Measurements from ENCODE around the gene CLCN1.
"Not testable (repeated sequence)": the region's sequence is repeated elsewhere in the genome, so short reads cannot be mapped to it uniquely, and the experiment has no call there.

CLCN1 gene

GRCh38 chr7:143390773-143391317, 74.9 kb downstream of the CLCN1 start:
- Histone ChIP-seq H3K4me1 (ENCODE audit: low read length) (no peaks in the 10 kb centered on the region), H4K20me1 (ENCODE audit: insufficient read depth, low read length) (no peaks in the 10 kb centered on the region), H3K9me3 (replicated peaks; ENCODE audit: insufficient read depth, low read length) (no peaks in the 10 kb centered on the region)

GRCh38 chr7:143391462-143392404, 75.8 kb downstream of the CLCN1 start:
- Histone ChIP-seq H3K4me3 (ENCODE audit: low read length) (no peak overlapping the region), H3K9me2 (replicated peaks; ENCODE audit: insufficient read depth, low read length) (no peaks in the 10 kb centered on the region), H3K9ac (ENCODE audit: low read length) (no peak overlapping the region), H3K4me2 (ENCODE audit: low read depth, low read length) (no peak overlapping the region), H3K36me3 (replicated peaks; ENCODE audit: insufficient read depth, low read length) (no peaks in the 10 kb centered on the region), H3K27me3 (replicated peaks; ENCODE audit: insufficient read depth, low read length) (no peaks in the 10 kb centered on the region), H3K4me1 (ENCODE audit: low read length) (no peaks in the 10 kb centered on the region), H3F3A (ENCODE audit: insufficient read depth, low read length) (no peaks in the 10 kb centered on the region), H3K9me3 (replicated peaks; ENCODE audit: insufficient read depth, low read length) (no peaks in the 10 kb centered on the region), H3K27ac (ENCODE audit: low read length) (no peak overlapping the region), H3K79me2 (ENCODE audit: low read length) (no peaks in the 10 kb centered on the region), H4K20me1 (ENCODE audit: insufficient read depth, low read length) (no peaks in the 10 kb centered on the region), H2AFZ (ENCODE audit: low read length) (no peak overlapping the region)
- no peak for DNase-seq
- TF ChIP-seq EZH2 (optimal IDR thresholded peaks at IDR 0.05; ENCODE audit: low read depth, low read length): no peak
- no peak for TF ChIP-seq EZH2phosphoT487 (IDR thresholded peaks at IDR 0.05; ENCODE audit: low read length)
- TF ChIP-seq, protein P1, sequence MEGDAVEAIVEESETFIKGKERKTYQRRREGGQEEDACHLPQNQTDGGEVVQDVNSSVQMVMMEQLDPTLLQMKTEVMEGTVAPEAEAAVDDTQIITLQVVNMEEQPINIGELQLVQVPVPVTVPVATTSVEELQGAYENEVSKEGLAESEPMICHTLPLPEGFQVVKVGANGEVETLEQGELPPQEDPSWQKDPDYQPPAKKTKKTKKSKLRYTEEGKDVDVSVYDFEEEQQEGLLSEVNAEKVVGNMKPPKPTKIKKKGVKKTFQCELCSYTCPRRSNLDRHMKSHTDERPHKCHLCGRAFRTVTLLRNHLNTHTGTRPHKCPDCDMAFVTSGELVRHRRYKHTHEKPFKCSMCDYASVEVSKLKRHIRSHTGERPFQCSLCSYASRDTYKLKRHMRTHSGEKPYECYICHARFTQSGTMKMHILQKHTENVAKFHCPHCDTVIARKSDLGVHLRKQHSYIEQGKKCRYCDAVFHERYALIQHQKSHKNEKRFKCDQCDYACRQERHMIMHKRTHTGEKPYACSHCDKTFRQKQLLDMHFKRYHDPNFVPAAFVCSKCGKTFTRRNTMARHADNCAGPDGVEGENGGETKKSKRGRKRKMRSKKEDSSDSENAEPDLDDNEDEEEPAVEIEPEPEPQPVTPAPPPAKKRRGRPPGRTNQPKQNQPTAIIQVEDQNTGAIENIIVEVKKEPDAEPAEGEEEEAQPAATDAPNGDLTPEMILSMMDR (IDR thresholded peaks at IDR 0.05; ENCODE audit: low read length): no peak

More at GRCh38 chr7:143390773-143391317, 74.9 kb downstream of the CLCN1 start:
- H3K4me3 ChIP-seq (ENCODE audit: low read length): no peak overlapping the region
- no peaks in the 10 kb centered on the region for H3K36me3 ChIP-seq (replicated peaks; ENCODE audit: insufficient read depth, low read length)
- TF ChIP-seq, protein P1 (IDR thresholded peaks at IDR 0.05; ENCODE audit: low read length): no peak
- TF ChIP-seq EZH2phosphoT487 (IDR thresholded peaks at IDR 0.05; ENCODE audit: low read length): no peak
- TF ChIP-seq EZH2 (optimal IDR thresholded peaks at IDR 0.05; ENCODE audit: low read depth, low read length): no peak
- H3K79me2 ChIP-seq (ENCODE audit: low read length): no peaks in the 10 kb centered on the region
- no peak overlapping the region for H3K9ac ChIP-seq (ENCODE audit: low read length)
- H3F3A ChIP-seq (ENCODE audit: insufficient read depth, low read length): no peaks in the 10 kb centered on the region
- no peaks in the 10 kb centered on the region for H3K9me2 ChIP-seq (replicated peaks; ENCODE audit: insufficient read depth, low read length)
- H3K27me3 ChIP-seq (replicated peaks; ENCODE audit: insufficient read depth, low read length): no peaks in the 10 kb centered on the region
- H3K27ac ChIP-seq (ENCODE audit: low read length): no peak overlapping the region
- DNase-seq: no peak
- H2AFZ ChIP-seq (ENCODE audit: low read length): no peak overlapping the region
- no peak overlapping the region for H3K4me2 ChIP-seq (ENCODE audit: low read depth, low read length)

- H3K9ac ChIP-seq (ENCODE audit: low read length); H2AFZ ChIP-seq (ENCODE audit: low read length); H3K9me2 ChIP-seq (replicated peaks; ENCODE audit: insufficient read depth, low read length); H3F3A ChIP-seq (ENCODE audit: insufficient read depth, low read length); H3K9me3 ChIP-seq (replicated peaks; ENCODE audit: insufficient read depth, low read length); H3K4me2 ChIP-seq (ENCODE audit: low read depth, low read length); H3K79me2 ChIP-seq (ENCODE audit: low read length); H3K27me3 ChIP-seq (replicated peaks; ENCODE audit: insufficient read depth, low read length); H4K20me1 ChIP-seq (ENCODE audit: insufficient read depth, low read length); H3K27ac ChIP-seq (ENCODE audit: low read length); H3K4me1 ChIP-seq (ENCODE audit: low read length); H3K4me3 ChIP-seq (ENCODE audit: low read length); DNase-seq; H3K36me3 ChIP-seq (replicated peaks; ENCODE audit: insufficient read depth, low read length): not testable (repeated sequence)
These were observed 76.5 kb downstream of the CLCN1 start for GRCh38 chr7:143392427-143392826.

- Histone ChIP-seq H3K4me1 (ENCODE audit: low read length) (no peaks in the 10 kb centered on the region), H3K27me3 (replicated peaks; ENCODE audit: insufficient read depth, low read length) (0 out of 2 replicates have a peak, but pooled peaks cover 6% of the 10 kb centered on the region), H3K27ac (ENCODE audit: low read length) (no peak overlapping the region), H3K9me2 (replicated peaks; ENCODE audit: insufficient read depth, low read length) (no peaks in the 10 kb centered on the region), H3K79me2 (ENCODE audit: low read length) (no peaks in the 10 kb centered on the region), H3K9me3 (replicated peaks; ENCODE audit: insufficient read depth, low read length) (no peaks in the 10 kb centered on the region), H3K4me2 (ENCODE audit: low read depth, low read length) (no peak overlapping the region), H2AFZ (ENCODE audit: low read length) (no peak overlapping the region), H3K4me3 (ENCODE audit: low read length) (no peak overlapping the region), H3K36me3 (replicated peaks; ENCODE audit: insufficient read depth, low read length) (no peaks in the 10 kb centered on the region), H3K9ac (ENCODE audit: low read length) (no peak overlapping the region), H3F3A (ENCODE audit: insufficient read depth, low read length) (no peaks in the 10 kb centered on the region), H4K20me1 (ENCODE audit: insufficient read depth, low read length) (no peaks in the 10 kb centered on the region)
- no peak for DNase-seq
- TF ChIP-seq EZH2phosphoT487 (IDR thresholded peaks at IDR 0.05; ENCODE audit: low read length): no peak
- TF ChIP-seq, protein P1 (IDR thresholded peaks at IDR 0.05; ENCODE audit: low read length): no peak
- no peak for TF ChIP-seq EZH2 (optimal IDR thresholded peaks at IDR 0.05; ENCODE audit: low read depth, low read length)
These were observed 77.0 kb downstream of the CLCN1 start for GRCh38 chr7:143392875-143393266.
